ENCODE measurements around the gene GCN1. TPM values are rescaled to one million over a fixed set of nuclear protein-coding genes. Genes with fewer than 3 reads are reported as not detected.

The GCN1 gene
- total RNA-seq, 1 donor from 2014 or later = 92.3 TPM

DNA sequence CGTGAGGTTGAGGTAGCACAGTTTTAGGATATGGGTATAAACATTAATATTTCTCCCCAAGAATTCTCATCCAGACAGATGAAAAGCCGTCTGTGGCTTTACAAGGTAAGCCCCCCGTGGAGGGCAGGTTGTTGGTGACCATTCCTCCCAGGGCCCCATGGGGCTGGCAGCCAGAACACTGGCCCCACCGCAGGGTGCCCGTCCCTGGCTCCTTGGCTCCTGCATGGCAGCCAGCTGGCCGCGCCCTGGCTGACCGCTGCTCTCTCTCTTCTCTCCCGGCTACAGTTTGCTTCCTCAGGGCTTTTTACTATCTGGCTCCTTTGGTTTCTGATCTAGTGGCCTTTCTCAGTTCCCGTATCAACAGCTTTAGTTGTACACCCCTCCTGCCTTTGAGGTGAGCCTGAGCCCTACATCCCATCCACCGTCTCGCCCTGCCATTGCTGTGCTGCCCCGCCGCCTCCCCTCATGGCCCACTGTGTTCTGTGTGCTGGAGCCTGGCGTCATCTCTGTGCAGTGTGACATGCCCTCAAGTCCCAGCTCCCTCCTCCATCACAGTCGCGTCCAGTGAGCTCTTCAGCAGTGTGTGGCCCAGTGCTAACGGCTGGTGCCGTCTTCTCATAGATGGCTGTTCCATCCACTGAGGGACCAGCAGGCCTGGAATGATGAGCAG is 103.8 kb downstream of the GCN1 start:
- peaks cover 7% of the 10 kb centered on the region for H3K36me3 Mint-ChIP-seq (ENCODE audit: low read depth)
- H3K4me1 Mint-ChIP-seq (ENCODE audit: low read depth) = peaks cover 23% of the 10 kb centered on the region
- H3K9me3 Mint-ChIP-seq (ENCODE audit: low read depth) = no peaks in the 10 kb centered on the region
- no peak overlapping the region for H3K27ac Mint-ChIP-seq (ENCODE audit: unreplicated experiment)
- no peak for TF ChIP-seq CTCF (IDR thresholded peaks at IDR 0.05)
- H3K4me3 Mint-ChIP-seq (ENCODE audit: unreplicated experiment) = no peak overlapping the region
- peak; percentile 76 for DNase-seq (ENCODE audit: low spot score)
- H3K27me3 Mint-ChIP-seq (ENCODE audit: low read depth) = no peaks in the 10 kb centered on the region

DNA sequence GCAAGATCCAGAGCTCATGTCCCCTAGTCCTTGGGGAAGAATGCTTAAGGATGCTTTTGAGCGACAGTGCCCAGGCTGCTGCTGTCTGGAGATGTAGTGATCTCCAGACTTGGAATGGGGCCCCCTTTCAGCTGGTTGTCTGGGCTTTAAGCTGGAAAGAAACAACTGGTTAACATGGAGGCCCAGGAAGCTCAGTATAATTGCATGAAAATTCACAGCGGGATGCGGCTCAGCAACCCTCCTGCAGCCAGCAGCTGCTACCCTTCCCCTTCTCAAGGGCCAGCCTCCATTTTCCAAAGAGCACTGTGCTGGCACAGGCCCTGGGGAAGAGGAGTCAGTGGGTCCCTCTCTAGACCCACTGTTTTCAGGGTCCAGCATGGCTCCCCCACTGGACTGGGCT is 104.3 kb downstream of the GCN1 start:
- peaks cover 7% of the 10 kb centered on the region for H3K36me3 Mint-ChIP-seq (ENCODE audit: low read depth)
- peak; percentile 25 for DNase-seq (ENCODE audit: low spot score)
- H3K9me3 Mint-ChIP-seq (ENCODE audit: low read depth) = no peaks in the 10 kb centered on the region
- no peaks in the 10 kb centered on the region for H3K27me3 Mint-ChIP-seq (ENCODE audit: low read depth)
- H3K4me3 Mint-ChIP-seq (ENCODE audit: unreplicated experiment) = no peak overlapping the region
- H3K27ac Mint-ChIP-seq (ENCODE audit: unreplicated experiment) = no peak overlapping the region
- no peak for TF ChIP-seq CTCF (IDR thresholded peaks at IDR 0.05)
- H3K4me1 Mint-ChIP-seq (ENCODE audit: low read depth) = peaks cover 25% of the 10 kb centered on the region

- no peak overlapping the region for H3K27ac Mint-ChIP-seq (ENCODE audit: unreplicated experiment)
- no peak for TF ChIP-seq CTCF (IDR thresholded peaks at IDR 0.05)
- peaks cover 25% of the 10 kb centered on the region for H3K4me1 Mint-ChIP-seq (ENCODE audit: low read depth)
- H3K36me3 Mint-ChIP-seq (ENCODE audit: low read depth) = peaks cover 8% of the 10 kb centered on the region
- H3K4me3 Mint-ChIP-seq (ENCODE audit: unreplicated experiment) = no peak overlapping the region
- no peaks in the 10 kb centered on the region for H3K9me3 Mint-ChIP-seq (ENCODE audit: low read depth)
- no peaks in the 10 kb centered on the region for H3K27me3 Mint-ChIP-seq (ENCODE audit: low read depth)
- DNase-seq (ENCODE audit: low spot score) = peak; percentile 21
These were observed 104.7 kb downstream of the GCN1 start for GRCh38 chr12:120089796-120090195.

DNA sequence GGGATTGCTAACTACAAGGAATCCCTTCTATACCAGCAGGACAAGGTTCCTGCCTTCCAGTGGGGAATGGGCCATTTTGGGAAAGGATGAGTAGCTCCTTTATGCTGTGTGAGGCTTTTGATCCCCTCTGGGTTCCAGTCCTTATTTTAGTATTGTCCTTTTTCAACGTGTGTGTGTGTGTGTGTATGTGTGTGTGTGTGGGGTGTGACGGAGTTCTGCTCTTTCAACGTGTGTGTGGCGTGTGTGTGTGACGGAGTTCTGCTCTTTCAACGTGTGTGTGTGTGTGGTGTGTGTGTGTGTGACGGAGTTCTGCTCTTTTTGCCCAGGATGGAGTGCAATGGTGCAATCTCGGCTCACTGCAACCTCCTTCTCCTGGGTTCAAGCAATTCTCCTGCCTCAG is 105.4 kb downstream of the GCN1 start:
- peaks cover 9% of the 10 kb centered on the region for H3K36me3 Mint-ChIP-seq (ENCODE audit: low read depth)
- H3K9me3 Mint-ChIP-seq (ENCODE audit: low read depth) = no peaks in the 10 kb centered on the region
- DNase-seq (ENCODE audit: low spot score) = peak; percentile 20
- H3K4me3 Mint-ChIP-seq (ENCODE audit: unreplicated experiment) = no peak overlapping the region
- H3K27ac Mint-ChIP-seq (ENCODE audit: unreplicated experiment) = no peak overlapping the region
- peaks cover 25% of the 10 kb centered on the region for H3K4me1 Mint-ChIP-seq (ENCODE audit: low read depth)
- no peaks in the 10 kb centered on the region for H3K27me3 Mint-ChIP-seq (ENCODE audit: low read depth)
- no peak for TF ChIP-seq CTCF (IDR thresholded peaks at IDR 0.05)

DNA sequence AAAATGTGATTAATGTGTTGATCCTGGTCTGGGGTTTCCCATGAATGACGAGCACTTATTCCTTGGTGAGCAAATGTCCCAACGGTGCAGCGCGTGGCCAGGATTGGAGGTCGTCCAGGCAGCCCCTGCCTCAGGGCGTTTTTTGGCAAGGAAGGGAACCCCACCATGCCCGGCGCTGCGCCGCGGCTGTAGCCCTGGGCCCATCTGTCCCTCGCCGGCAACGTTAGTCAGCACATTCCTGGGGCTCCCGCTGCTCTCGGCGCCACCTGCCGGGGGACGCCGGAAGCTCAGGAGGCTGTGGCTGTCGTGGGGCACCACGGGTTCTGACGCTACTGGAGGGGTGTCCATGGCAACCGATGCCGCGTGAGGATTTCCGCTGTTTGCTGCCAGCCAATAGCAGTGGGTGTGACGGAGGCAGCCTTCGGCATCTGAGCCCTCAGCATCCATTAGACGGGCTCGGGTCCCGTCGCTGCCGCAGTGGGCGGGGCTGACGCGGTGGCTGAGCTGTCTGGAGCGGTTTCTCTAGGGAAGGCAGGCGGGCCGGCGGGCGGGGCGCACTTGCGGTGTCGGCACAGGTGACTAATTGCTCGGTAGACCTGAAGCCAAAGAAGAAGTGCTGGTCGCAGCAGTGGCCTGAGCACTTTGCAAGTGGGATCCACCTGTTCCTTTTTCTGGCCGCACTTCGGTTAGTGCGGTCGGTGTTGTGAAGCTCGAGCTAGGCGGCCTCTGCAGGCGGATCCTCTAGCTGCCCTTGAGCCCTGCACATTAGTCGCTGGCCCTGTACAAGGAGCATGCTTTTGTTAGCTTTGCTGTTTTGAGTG is 107.5 kb downstream of the GCN1 start:
- peak; percentile 99 for DNase-seq (ENCODE audit: low spot score)
- Mint-ChIP-seq H3K36me3 (ENCODE audit: low read depth) (peaks cover 7% of the 10 kb centered on the region), H3K4me1 (ENCODE audit: low read depth) (peaks cover 25% of the 10 kb centered on the region), H3K27ac (ENCODE audit: unreplicated experiment) (peak overlapping the region; percentile 95), H3K9me3 (ENCODE audit: low read depth) (no peaks in the 10 kb centered on the region), H3K27me3 (ENCODE audit: low read depth) (no peaks in the 10 kb centered on the region), H3K4me3 (ENCODE audit: unreplicated experiment) (peak overlapping the region; percentile 75)
- TF ChIP-seq CTCF (IDR thresholded peaks at IDR 0.05) = peak; percentile 96
